ENCODE results near the gene SLC9A9.

GRCh38 chr3:143412084-143412483 is 436.2 kb downstream of the SLC9A9 start:
- TF ChIP-seq REST (IDR thresholded peaks at IDR 0.05; ENCODE audit: insufficient replicate concordance, low read depth) (no peak), CTCF (IDR thresholded peaks at IDR 0.05; ENCODE audit: insufficient read depth, low read length) (no peak)

Measured in HL-60 (cell line).